NCI-H1694 (cell line): ENCODE data around the gene PLA2G4D.
"Not testable (repeated sequence)": the region's sequence is repeated elsewhere in the genome, so short reads cannot be mapped to it uniquely, and the experiment has no call there.

ENCODE experiments used
- DNase-seq: peaks from one replicate; lab custom pipeline; 2025; lab: John Stamatoyannopoulos, UW

Gene PLA2G4D

GRCh38 chr15:42123546-42123945 lies 29.2 kb upstream of the PLA2G4D start:
- no peak for DNase-seq

- no peak for DNase-seq
These were observed 27.3 kb upstream of the PLA2G4D start for GRCh38 chr15:42121682-42122081.

GRCh38 chr15:42121021-42121420 lies 26.7 kb upstream of the PLA2G4D start:
- no peak for DNase-seq

GRCh38 chr15:42120285-42120684 lies 25.9 kb upstream of the PLA2G4D start:
- no peak for DNase-seq

GRCh38 chr15:42119446-42119760 lies 25.0 kb upstream of the PLA2G4D start:
- no peak for DNase-seq

GRCh38 chr15:42118650-42119445 lies 24.5 kb upstream of the PLA2G4D start:
- DNase-seq: no peak

- DNase-seq: no peak
These were observed 17.6 kb upstream of the PLA2G4D start for GRCh38 chr15:42111924-42112323.

- no peak for DNase-seq
These were observed 16.0 kb upstream of the PLA2G4D start for GRCh38 chr15:42110367-42110766.

GRCh38 chr15:42108806-42109205 lies 14.4 kb upstream of the PLA2G4D start:
- DNase-seq: no peak

- no peak for DNase-seq
These were observed 13.8 kb upstream of the PLA2G4D start for GRCh38 chr15:42108189-42108588.

GRCh38 chr15:42107473-42107872 lies 13.1 kb upstream of the PLA2G4D start:
- DNase-seq: peak; percentile 76

GRCh38 chr15:42106288-42106687 lies 11.9 kb upstream of the PLA2G4D start:
- DNase-seq: no peak

GRCh38 chr15:42104095-42104891 lies 9.9 kb upstream of the PLA2G4D start:
- no peak for DNase-seq

GRCh38 chr15:42102646-42103235 lies 8.4 kb upstream of the PLA2G4D start:
- DNase-seq: no peak

- no peak for DNase-seq
These were observed 7.5 kb upstream of the PLA2G4D start for GRCh38 chr15:42101861-42102260.

GRCh38 chr15:42100021-42100800 lies 5.8 kb upstream of the PLA2G4D start:
- no peak for DNase-seq

GRCh38 chr15:42097018-42097417 lies 2.7 kb upstream of the PLA2G4D start:
- DNase-seq: no peak

GRCh38 chr15:42093966-42094365 lies 396 bp downstream of the PLA2G4D start:
- no peak for DNase-seq

GRCh38 chr15:42092398-42093318 lies 1.7 kb downstream of the PLA2G4D start:
- no peak for DNase-seq

GRCh38 chr15:42091753-42092397 lies 2.5 kb downstream of the PLA2G4D start:
- DNase-seq: not testable (repeated sequence)

- DNase-seq: no peak
These were observed 3.6 kb downstream of the PLA2G4D start for GRCh38 chr15:42090781-42091180.
